B cell (primary cell): ENCODE data around the gene MRC2. TPM values are rescaled to one million over a fixed set of nuclear protein-coding genes. Genes with fewer than 3 reads are reported as not detected.

ENCODE experiments used
- ATAC-seq: fragments of 200-7000 bp; cut with Tn5 transposase; one replicate; pipeline ENCODE4 v1.10.0; 2021; ENCODE audit warnings: low read depth, mild to moderate bottlenecking, moderate number of reproducible peaks, moderate library complexity
- CTCF ChIA-PET: fragments of 350-600 bp; sonication (Branson Sonifier 250); formaldehyde crosslinking; loops from one replicate; lab custom pipeline; 2021; ENCODE audit warnings: antibody characterized with exemption, inconsistent platforms; lab: Charles Lee
- POLR2A ChIA-PET: fragments of 350-600 bp; sonication (Branson Sonifier 250); formaldehyde crosslinking; loops from one replicate; lab custom pipeline; 2021; ENCODE audit warnings: antibody characterized with exemption; lab: Charles Lee
- DNase-seq: peaks from one replicate; pipeline ENCODE4 v3.0.0; 2013
- H2AFZ ChIP-seq: 2 replicates; pipeline ENCODE4 v1.6.1; 2012; ENCODE audit warnings: mild to moderate bottlenecking, low read depth, low read length; ENCODE audit not compliant: insufficient read depth, poor library complexity, severe bottlenecking
- H3K27ac ChIP-seq, 2 donors: 1 replicate in 1 of 2; 2 replicates in 1 of 2; pipeline ENCODE4 v1.5.1; 2012 to 2013; ENCODE audit warnings: low read length in 2 of 2, mild to moderate bottlenecking in 2 of 2, moderate library complexity in 1 of 2
- H3K27me3 ChIP-seq, 4 experiments: fragments of 200-600 bp in 1 of 4; sonication (generic) in 1 of 4; replicated peaks in 1 of 4; 1 replicate in 2 of 4; 2 replicates in 2 of 4; pipeline versions ENCODE4 v1.6.1 to v1.7.0; 2013 to 2016; ENCODE audit warnings: low read length in 3 of 4, mild to moderate bottlenecking in 2 of 4, mixed read lengths in 1 of 4, moderate library complexity in 1 of 4; ENCODE audit not compliant: insufficient read depth in 4 of 4, control insufficient read depth in 3 of 4; ENCODE audit errors: control extremely low read depth in 1 of 4
- H3K36me3 ChIP-seq, 2 experiments: replicated peaks in 1 of 2; 1 replicate in 1 of 2; 2 replicates in 1 of 2; pipeline versions ENCODE4 v1.6.1 to v1.7.1; 2013; ENCODE audit warnings: low read length in 1 of 2; ENCODE audit not compliant: insufficient read depth in 2 of 2, control insufficient read depth in 1 of 2; ENCODE audit errors: control extremely low read depth in 1 of 2, extremely low read depth in 1 of 2
- H3K4me1 ChIP-seq, 2 donors: fragments of 200-600 bp in 1 of 2; sonication (generic) in 1 of 2; 1 replicate in 1 of 2; 2 replicates in 1 of 2; pipeline versions ENCODE4 v1.5.1 to v1.6.1; 2013 to 2017; ENCODE audit warnings: low read length in 2 of 2; ENCODE audit not compliant: control insufficient read depth in 2 of 2, insufficient read depth in 2 of 2
- H3K4me2 ChIP-seq: replicated peaks from 2 replicates; pipeline ENCODE3; 2012; ENCODE audit warnings: mild to moderate bottlenecking, low read depth, low read length; ENCODE audit not compliant: poor library complexity, severe bottlenecking
- H3K4me3 ChIP-seq, 5 experiments: fragments of 200-600 bp in 1 of 5; sonication (generic) in 1 of 5; 1 replicate in 3 of 5; 2 replicates in 2 of 5; pipeline versions ENCODE4 v1.5.1 to v1.7.0; 2011 to 2016; ENCODE audit warnings: low read length in 4 of 5, mild to moderate bottlenecking in 4 of 5, low read depth in 2 of 5, control low read depth in 1 of 5, moderate library complexity in 1 of 5; ENCODE audit not compliant: insufficient read depth in 1 of 5; ENCODE audit errors: control extremely low read depth in 1 of 5, extremely low read depth in 1 of 5
- H3K79me2 ChIP-seq: fragments of 200-600 bp; sonication (generic); one replicate; pipeline ENCODE4 v1.6.0; 2016; ENCODE audit warnings: low read length; ENCODE audit not compliant: control insufficient read depth, insufficient read depth
- H3K9ac ChIP-seq: fragments of 200-600 bp; sonication (generic); 2 replicates; pipeline ENCODE4 v1.6.1; 2017; ENCODE audit warnings: mild to moderate bottlenecking, low read length, moderate library complexity
- H3K9me3 ChIP-seq, 3 donors: one replicate each; pipeline versions ENCODE4 v1.6.1 to v1.7.1; 2013; ENCODE audit warnings: low read length in 2 of 3; ENCODE audit not compliant: control insufficient read depth in 2 of 3, insufficient read depth in 1 of 3; ENCODE audit errors: control extremely low read depth in 1 of 3
- H4K20me1 ChIP-seq: 2 replicates; pipeline ENCODE4 v1.6.0; 2012; ENCODE audit warnings: mild to moderate bottlenecking, low read length; ENCODE audit not compliant: insufficient read depth, control insufficient read depth, poor library complexity, severe bottlenecking
- H3K27ac Mint-ChIP-seq: one replicate; pipeline ENCODE4 v1.8.0; 2021; ENCODE audit warnings: mixed read lengths
- H3K27me3 Mint-ChIP-seq: one replicate; pipeline ENCODE4 v1.8.0; 2021; ENCODE audit warnings: mixed read lengths
- H3K4me1 Mint-ChIP-seq: one replicate; pipeline ENCODE4 v1.8.0; 2021; ENCODE audit warnings: mixed read lengths
- H3K4me3 Mint-ChIP-seq: one replicate; pipeline ENCODE4 v1.8.0; 2021; ENCODE audit warnings: mixed read lengths
- H3K9me3 Mint-ChIP-seq: one replicate; pipeline ENCODE4 v1.8.0; 2022; ENCODE audit warnings: mixed read lengths; ENCODE audit not compliant: insufficient read depth
- EZH2 ChIP-seq: IDR thresholded peaks from 2 replicates; pipeline ENCODE4 v1.6.1; 2012; ENCODE audit warnings: borderline replicate concordance, low read depth, mild to moderate bottlenecking, moderate library complexity, low read length; ENCODE audit not compliant: insufficient read depth, poor library complexity, severe bottlenecking
- WGBS: methylation state at CpG from one replicate; pipeline ENCODE4 v1.1.5; 2013; ENCODE audit warnings: missing lambda C conversion rate; ENCODE audit not compliant: insufficient coverage; 5-methylcytosine and 5-hydroxymethylcytosine counted together
- intact Hi-C: fragments of 100-400 bp; cut with micrococcal nuclease; formaldehyde crosslinking; loops from one replicate; pipeline ENCODE4 v1.10.0; 2022
- polyA plus RNA-seq: library from polyadenylated mRNA; depleted of rRNA; stranded (reverse); fragments of >200 nt; gene quantifications from 2 replicates; pipeline ENCODE4 v1.2.3, GENCODE V29; 2012
- total RNA-seq, 2 donors: library from RNA; stranded (reverse); fragments of 120-200 nt in 1 of 2; gene quantifications; 1 replicate in 1 of 2; 2 replicates in 1 of 2; pipeline versions ENCODE4 v1.2.3 to v1.2.4, GENCODE V29; 2013 to 2022
- TF ChIP-seq, protein P1 (sequence below): fragments of 200-600 bp; IDR thresholded peaks from one replicate; pipeline ENCODE4 v1.8.0; 2022; ENCODE audit warnings: antibody characterized with exemption, mild to moderate bottlenecking

MRC2 gene
- total and polyA plus RNA-seq, 2 donors (not counting 1 experiment from before 2014, with no cell fraction given), result 0.09 to 0.34 TPM

- no peaks in the 10 kb centered on the region for H3K79me2 ChIP-seq
- H3K9me3 Mint-ChIP-seq, result no peaks in the 10 kb centered on the region
- no peaks in the 10 kb centered on the region for H3K36me3 ChIP-seq
- CTCF ChIA-PET, result no interaction called here
- H3K4me1 Mint-ChIP-seq, result no peaks in the 10 kb centered on the region
- H3K4me3 ChIP-seq, result no peak overlapping the region
- no peaks in the 10 kb centered on the region for H3K9me3 ChIP-seq
- no peaks in the 10 kb centered on the region for H3K27me3 ChIP-seq
- no peak overlapping the region for H3K4me2 ChIP-seq
- H3K27ac ChIP-seq, result no peak overlapping the region
- no peak for DNase-seq
- WGBS, result 97% methylated on average over 10 of the region's 17 CpGs
- H4K20me1 ChIP-seq, result no peaks in the 10 kb centered on the region
- no peaks in the 10 kb centered on the region for H3K4me1 ChIP-seq
- ATAC-seq, result no peak
- no peak overlapping the region for H3K4me3 Mint-ChIP-seq
- no peak overlapping the region for H3K27ac Mint-ChIP-seq
- no peak overlapping the region for H3K9ac ChIP-seq
- H3K27me3 Mint-ChIP-seq, result no peaks in the 10 kb centered on the region
- POLR2A ChIA-PET, result no interaction called here
- intact Hi-C loops, result no loop called here
- TF ChIP-seq, protein P1, sequence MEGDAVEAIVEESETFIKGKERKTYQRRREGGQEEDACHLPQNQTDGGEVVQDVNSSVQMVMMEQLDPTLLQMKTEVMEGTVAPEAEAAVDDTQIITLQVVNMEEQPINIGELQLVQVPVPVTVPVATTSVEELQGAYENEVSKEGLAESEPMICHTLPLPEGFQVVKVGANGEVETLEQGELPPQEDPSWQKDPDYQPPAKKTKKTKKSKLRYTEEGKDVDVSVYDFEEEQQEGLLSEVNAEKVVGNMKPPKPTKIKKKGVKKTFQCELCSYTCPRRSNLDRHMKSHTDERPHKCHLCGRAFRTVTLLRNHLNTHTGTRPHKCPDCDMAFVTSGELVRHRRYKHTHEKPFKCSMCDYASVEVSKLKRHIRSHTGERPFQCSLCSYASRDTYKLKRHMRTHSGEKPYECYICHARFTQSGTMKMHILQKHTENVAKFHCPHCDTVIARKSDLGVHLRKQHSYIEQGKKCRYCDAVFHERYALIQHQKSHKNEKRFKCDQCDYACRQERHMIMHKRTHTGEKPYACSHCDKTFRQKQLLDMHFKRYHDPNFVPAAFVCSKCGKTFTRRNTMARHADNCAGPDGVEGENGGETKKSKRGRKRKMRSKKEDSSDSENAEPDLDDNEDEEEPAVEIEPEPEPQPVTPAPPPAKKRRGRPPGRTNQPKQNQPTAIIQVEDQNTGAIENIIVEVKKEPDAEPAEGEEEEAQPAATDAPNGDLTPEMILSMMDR, result no peak
- TF ChIP-seq EZH2, result no peak
- no peak overlapping the region for H2AFZ ChIP-seq
Observed at GRCh38 chr17:62713086-62713881, 85.8 kb downstream of the MRC2 start.

- WGBS, result 96% methylated on average over 7 of the region's 8 CpGs
- peaks cover 4% of the 10 kb centered on the region for H3K27me3 Mint-ChIP-seq
- Histone ChIP-seq H3K4me1 (no peaks in the 10 kb centered on the region), H4K20me1 (no peaks in the 10 kb centered on the region), H3K27ac (no peak overlapping the region), H3K79me2 (no peaks in the 10 kb centered on the region), H3K9ac (no peak overlapping the region), H3K36me3 (no peaks in the 10 kb centered on the region), H3K9me3 (no peaks in the 10 kb centered on the region), H2AFZ (no peak overlapping the region), H3K27me3 (no peaks in the 10 kb centered on the region), H3K4me2 (no peak overlapping the region), H3K4me3 (no peak overlapping the region)
- H3K9me3 Mint-ChIP-seq, result no peaks in the 10 kb centered on the region
- DNase-seq (no peak), ATAC-seq (no peak)
- intact Hi-C loops, result no loop called here
- no peak overlapping the region for H3K27ac Mint-ChIP-seq
- TF ChIP-seq, protein P1, result no peak
- no peak for TF ChIP-seq EZH2
- ChIA-PET CTCF (no interaction called here), POLR2A (no interaction called here)
- H3K4me3 Mint-ChIP-seq, result no peak overlapping the region
- peaks cover under 1% of the 10 kb centered on the region for H3K4me1 Mint-ChIP-seq
Observed at GRCh38 chr17:62714016-62714777, 86.7 kb downstream of the MRC2 start.
